HL-60 (cell line): Measurements from ENCODE around the gene KSR2.

Experiments
- DNase-seq, 2 experiments: peaks; one replicate each; pipeline ENCODE4 v3.0.0-alpha.2; 2010 to 2020; ENCODE audit warnings: low read depth in 1 of 2, low spot score in 1 of 2
- H3K27ac ChIP-seq: fragments of 250-450 bp; sonication (Bioruptor Pico); replicated peaks from 2 replicates; pipeline ENCODE4 v1.5.1; 2020; ENCODE audit warnings: mild to moderate bottlenecking, moderate library complexity
- H3K27me3 ChIP-seq: fragments of 250-450 bp; sonication (Bioruptor Pico); 2 replicates; pipeline ENCODE4 v1.5.1; 2021; ENCODE audit warnings: mild to moderate bottlenecking, moderate library complexity; ENCODE audit not compliant: insufficient read depth, poor library complexity, severe bottlenecking
- H3K4me3 ChIP-seq: replicated peaks from 2 replicates; pipeline ENCODE4 v1.5.1; 2011; ENCODE audit warnings: mild to moderate bottlenecking, control low read depth, low read length; ENCODE audit not compliant: insufficient read depth
- CTCF ChIP-seq: IDR thresholded peaks from one replicate; pipeline ENCODE4 v1.5.1; 2011; ENCODE audit warnings: low read length, control low read depth, inconsistent platforms; ENCODE audit not compliant: insufficient read depth
- GABPA ChIP-seq: IDR thresholded peaks from 2 replicates; pipeline ENCODE4 v1.6.1; 2012; ENCODE audit warnings: low read depth
- POLR2AphosphoS5 ChIP-seq: IDR thresholded peaks from 2 replicates; pipeline ENCODE4 v1.6.1; 2012; ENCODE audit warnings: low read depth
- SPI1 ChIP-seq: IDR thresholded peaks from 2 replicates; pipeline ENCODE4 v1.6.1; 2012; ENCODE audit warnings: low read depth, mild to moderate bottlenecking, borderline replicate concordance
- TF ChIP-seq, protein P1 (sequence below): IDR thresholded peaks from 2 replicates; pipeline ENCODE4 v1.6.1; 2012; ENCODE audit warnings: low read depth; ENCODE audit not compliant: insufficient replicate concordance

Gene KSR2

DNA sequence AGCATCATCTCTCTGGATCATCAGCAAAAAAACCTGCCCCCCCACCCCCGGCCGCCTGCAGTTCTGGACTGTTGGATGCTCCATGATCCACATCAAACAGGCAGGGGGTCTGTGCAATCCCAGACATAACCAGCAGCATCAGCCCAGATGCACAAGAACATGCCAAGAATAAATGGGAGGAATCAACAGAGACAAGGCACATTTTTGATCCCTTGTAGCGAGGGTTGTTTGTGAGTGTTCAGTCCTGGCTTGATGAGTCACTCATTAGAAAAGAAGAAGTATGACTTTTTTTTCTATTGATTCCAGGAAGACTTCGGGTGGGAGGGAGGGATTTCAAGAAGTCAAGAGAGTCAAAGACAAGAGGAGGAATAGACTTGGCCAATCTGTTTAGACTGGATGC, 244.2 kb downstream of the KSR2 start:
- TF ChIP-seq CTCF, result no peak
- TF ChIP-seq POLR2AphosphoS5, result no peak
- no peak for TF ChIP-seq SPI1
- TF ChIP-seq GABPA, result no peak
- TF ChIP-seq, protein P1, sequence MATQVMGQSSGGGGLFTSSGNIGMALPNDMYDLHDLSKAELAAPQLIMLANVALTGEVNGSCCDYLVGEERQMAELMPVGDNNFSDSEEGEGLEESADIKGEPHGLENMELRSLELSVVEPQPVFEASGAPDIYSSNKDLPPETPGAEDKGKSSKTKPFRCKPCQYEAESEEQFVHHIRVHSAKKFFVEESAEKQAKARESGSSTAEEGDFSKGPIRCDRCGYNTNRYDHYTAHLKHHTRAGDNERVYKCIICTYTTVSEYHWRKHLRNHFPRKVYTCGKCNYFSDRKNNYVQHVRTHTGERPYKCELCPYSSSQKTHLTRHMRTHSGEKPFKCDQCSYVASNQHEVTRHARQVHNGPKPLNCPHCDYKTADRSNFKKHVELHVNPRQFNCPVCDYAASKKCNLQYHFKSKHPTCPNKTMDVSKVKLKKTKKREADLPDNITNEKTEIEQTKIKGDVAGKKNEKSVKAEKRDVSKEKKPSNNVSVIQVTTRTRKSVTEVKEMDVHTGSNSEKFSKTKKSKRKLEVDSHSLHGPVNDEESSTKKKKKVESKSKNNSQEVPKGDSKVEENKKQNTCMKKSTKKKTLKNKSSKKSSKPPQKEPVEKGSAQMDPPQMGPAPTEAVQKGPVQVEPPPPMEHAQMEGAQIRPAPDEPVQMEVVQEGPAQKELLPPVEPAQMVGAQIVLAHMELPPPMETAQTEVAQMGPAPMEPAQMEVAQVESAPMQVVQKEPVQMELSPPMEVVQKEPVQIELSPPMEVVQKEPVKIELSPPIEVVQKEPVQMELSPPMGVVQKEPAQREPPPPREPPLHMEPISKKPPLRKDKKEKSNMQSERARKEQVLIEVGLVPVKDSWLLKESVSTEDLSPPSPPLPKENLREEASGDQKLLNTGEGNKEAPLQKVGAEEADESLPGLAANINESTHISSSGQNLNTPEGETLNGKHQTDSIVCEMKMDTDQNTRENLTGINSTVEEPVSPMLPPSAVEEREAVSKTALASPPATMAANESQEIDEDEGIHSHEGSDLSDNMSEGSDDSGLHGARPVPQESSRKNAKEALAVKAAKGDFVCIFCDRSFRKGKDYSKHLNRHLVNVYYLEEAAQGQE, result no peak
- H3K4me3 ChIP-seq, result no peak overlapping the region
- H3K27ac ChIP-seq, result no peak overlapping the region
- no peaks in the 10 kb centered on the region for H3K27me3 ChIP-seq
- DNase-seq, result no peak

DNA sequence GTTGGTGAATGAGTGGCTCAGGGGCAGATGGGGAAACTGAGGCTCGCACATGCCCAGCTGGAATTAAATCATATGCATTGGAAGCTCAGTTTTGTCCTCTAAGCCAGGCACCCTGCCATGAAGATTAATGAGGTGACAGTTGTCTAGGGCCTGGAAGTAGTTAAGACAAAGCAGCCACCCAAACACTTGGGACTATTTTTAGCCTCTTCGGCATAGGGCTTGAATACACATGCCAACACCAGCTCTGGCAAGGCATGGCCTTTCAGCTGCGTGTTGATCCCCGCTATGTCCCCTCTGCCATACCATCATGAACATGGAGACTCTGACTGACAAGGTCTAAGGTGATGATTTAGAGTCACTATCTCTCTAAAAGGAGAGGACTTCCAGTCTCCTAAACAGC, 250.2 kb downstream of the KSR2 start:
- H3K4me3 ChIP-seq, result no peak overlapping the region
- TF ChIP-seq CTCF (no peak), GABPA (no peak), POLR2AphosphoS5 (no peak), SPI1 (no peak)
- TF ChIP-seq, protein P1, result no peak
- DNase-seq, result no peak
- no peaks in the 10 kb centered on the region for H3K27me3 ChIP-seq
- no peak overlapping the region for H3K27ac ChIP-seq

DNA sequence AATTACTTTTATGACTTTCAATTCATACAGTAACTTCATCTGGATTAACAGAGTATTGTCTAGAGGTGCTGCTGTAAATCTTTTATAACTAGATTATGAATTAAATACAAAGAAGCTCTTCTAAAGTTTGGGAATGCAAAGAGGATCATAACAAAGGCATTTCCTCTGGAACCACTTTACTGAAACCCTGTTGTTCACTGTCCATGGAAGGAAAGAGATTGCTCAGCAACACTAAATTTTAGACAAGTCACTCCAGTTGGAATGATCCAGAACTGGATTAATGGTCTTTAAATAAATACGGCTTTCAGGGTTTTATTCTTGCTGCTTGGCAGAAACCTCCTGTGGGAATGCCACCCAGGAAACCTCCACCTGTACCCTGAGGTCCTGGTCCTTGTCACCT, 250.6 kb downstream of the KSR2 start:
- Histone ChIP-seq H3K27me3 (no peaks in the 10 kb centered on the region), H3K4me3 (no peak overlapping the region), H3K27ac (no peak overlapping the region)
- no peak for TF ChIP-seq SPI1
- no peak for TF ChIP-seq GABPA
- no peak for TF ChIP-seq CTCF
- no peak for TF ChIP-seq POLR2AphosphoS5
- TF ChIP-seq, protein P1, result no peak
- no peak for DNase-seq
